PFSK-1 (cell line): Measurements from ENCODE around the gene IQCE.

Experiments
- POLR2AphosphoS5 ChIP-seq: IDR thresholded peaks from 2 replicates; pipeline ENCODE4 v1.6.1; 2012; ENCODE audit warnings: low read depth, mild to moderate bottlenecking, control low read depth, low read length, moderate library complexity
- TAF1 ChIP-seq: IDR thresholded peaks from 2 replicates; pipeline ENCODE4 v1.6.1; 2012; ENCODE audit warnings: low read length, control low read depth, borderline replicate concordance; ENCODE audit not compliant: insufficient read depth

DNA sequence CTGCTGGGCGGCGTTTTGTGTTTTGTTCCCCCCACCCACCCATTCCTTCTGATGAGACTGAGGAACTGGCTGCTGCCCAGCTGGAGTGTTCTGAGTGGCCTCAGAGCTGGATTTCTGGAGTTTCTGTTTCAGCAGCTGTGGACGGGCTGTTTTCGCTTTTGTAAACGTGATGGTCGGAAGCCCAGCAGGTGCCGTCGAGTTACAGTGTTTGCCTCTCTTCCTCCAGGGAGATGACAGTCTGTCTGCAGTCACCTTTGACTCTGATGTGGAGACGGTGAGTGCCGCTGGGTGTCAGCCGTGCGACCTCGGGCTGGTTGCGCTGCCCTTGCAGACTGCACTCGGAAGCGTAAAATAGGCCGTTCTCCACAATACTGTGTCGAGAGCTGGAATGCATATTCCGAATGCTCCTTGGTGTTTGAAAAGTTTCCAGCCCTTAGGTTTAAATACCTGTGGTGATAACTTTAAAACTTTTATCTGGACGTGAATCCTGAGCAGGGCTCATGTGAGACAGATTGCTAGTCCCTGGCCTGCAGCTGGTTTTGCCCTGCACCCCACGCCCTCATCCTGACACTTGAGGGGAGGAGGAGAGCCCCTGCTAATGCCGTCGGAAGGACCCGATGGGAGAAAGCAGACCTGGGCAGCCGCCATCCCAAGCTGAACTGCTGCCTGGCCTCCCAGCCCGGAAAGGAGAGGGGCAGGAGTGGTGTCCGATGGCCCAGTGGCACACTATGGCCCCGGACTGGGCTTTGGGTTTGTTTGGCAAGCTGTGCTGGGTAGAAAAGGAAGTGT lies 8.3 kb downstream of the IQCE start:
- no peak for TF ChIP-seq TAF1
- TF ChIP-seq POLR2AphosphoS5: no peak
